Breast epithelium (tissue), 3 donors: ENCODE data around the gene PNPLA7.

Experiments used
- POLR2A ChIP-seq: fragments of 450-650 bp; IDR thresholded peaks from one replicate; pipeline ENCODE4 v1.6.1; 2016; ENCODE audit warnings: antibody characterized with exemption, mild to moderate bottlenecking, moderate library complexity
- POLR2AphosphoS5 ChIP-seq, 3 donors: sonication (generic); formaldehyde crosslinking; IDR thresholded peaks; one replicate each; pipeline ENCODE4 v1.6.1; 2017; ENCODE audit warnings: antibody characterized with exemption in 3 of 3
- TF ChIP-seq, protein P1 (sequence below), 3 donors: fragments of 450-650 bp; IDR thresholded peaks; one replicate each; pipeline ENCODE4 v1.5.1; 2016 to 2017; ENCODE audit warnings: antibody characterized with exemption in 3 of 3, mild to moderate bottlenecking in 3 of 3, moderate library complexity in 3 of 3

DNA sequence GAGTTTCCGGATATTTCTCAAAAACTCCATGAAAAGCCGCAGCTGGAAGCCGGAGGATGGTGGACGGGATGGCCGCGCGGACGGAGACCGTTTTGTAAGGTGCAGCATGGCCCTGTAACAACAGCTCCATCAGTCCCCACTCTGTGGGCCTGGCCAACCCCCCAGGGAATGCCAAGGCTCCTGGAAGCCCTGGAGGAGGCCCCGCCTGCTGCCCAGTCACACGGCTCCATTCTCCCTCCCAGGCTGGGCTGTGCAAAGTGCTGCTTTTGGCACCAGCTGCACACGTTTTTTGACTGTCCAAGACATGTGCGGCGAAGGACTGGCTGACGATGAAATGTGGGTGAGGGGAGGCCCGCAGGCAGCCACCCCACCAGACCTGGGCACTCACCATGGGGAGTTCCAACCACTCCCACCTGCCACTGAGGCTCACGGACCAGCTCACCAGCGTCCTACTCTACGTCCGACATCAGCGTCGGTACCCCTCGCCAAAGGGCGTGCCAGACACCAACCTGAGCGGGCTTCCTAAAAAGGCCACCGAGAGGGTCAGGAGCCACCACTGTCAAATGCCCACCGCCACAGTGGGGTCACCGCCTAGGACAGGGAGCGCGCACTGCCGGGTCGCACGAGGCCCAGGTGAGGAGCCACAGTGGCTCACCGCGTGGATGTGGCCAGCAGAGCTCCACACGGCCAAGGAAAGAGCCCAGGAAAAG, 27.3 kb downstream of the PNPLA7 start:
- TF ChIP-seq POLR2AphosphoS5 (IDR thresholded peaks at IDR 0.05) (no peak), POLR2A (no peak)
- TF ChIP-seq, protein P1, sequence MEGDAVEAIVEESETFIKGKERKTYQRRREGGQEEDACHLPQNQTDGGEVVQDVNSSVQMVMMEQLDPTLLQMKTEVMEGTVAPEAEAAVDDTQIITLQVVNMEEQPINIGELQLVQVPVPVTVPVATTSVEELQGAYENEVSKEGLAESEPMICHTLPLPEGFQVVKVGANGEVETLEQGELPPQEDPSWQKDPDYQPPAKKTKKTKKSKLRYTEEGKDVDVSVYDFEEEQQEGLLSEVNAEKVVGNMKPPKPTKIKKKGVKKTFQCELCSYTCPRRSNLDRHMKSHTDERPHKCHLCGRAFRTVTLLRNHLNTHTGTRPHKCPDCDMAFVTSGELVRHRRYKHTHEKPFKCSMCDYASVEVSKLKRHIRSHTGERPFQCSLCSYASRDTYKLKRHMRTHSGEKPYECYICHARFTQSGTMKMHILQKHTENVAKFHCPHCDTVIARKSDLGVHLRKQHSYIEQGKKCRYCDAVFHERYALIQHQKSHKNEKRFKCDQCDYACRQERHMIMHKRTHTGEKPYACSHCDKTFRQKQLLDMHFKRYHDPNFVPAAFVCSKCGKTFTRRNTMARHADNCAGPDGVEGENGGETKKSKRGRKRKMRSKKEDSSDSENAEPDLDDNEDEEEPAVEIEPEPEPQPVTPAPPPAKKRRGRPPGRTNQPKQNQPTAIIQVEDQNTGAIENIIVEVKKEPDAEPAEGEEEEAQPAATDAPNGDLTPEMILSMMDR (IDR thresholded peaks at IDR 0.05): no peak
